Trophoblast cell (in vitro differentiated cells and primary cell): Measurements from ENCODE around the gene NRL.

Source experiments
- DNase-seq, 2 donors: peaks; one replicate each; pipeline ENCODE4 v3.0.0-alpha.2; 2016
- H2AFZ ChIP-seq: 2 replicates; pipeline ENCODE4 v1.6.1; 2013; ENCODE audit warnings: low read length, moderate library complexity, mild to moderate bottlenecking; ENCODE audit not compliant: insufficient read depth, poor library complexity
- H2AK5ac ChIP-seq: 2 replicates; pipeline ENCODE4 v1.6.1; 2013; ENCODE audit warnings: mild to moderate bottlenecking, low read length
- H2BK120ac ChIP-seq: 2 replicates; pipeline ENCODE4 v1.6.1; 2013; ENCODE audit warnings: low read length, mild to moderate bottlenecking, moderate library complexity; ENCODE audit not compliant: insufficient read depth, poor library complexity
- H2BK12ac ChIP-seq: 2 replicates; pipeline ENCODE4 v1.6.1; 2013; ENCODE audit warnings: mild to moderate bottlenecking, low read length, moderate library complexity
- H2BK5ac ChIP-seq: 2 replicates; pipeline ENCODE4 v1.6.1; 2013; ENCODE audit warnings: low read length, low read depth, moderate library complexity, mild to moderate bottlenecking; ENCODE audit not compliant: poor library complexity
- H3K14ac ChIP-seq: 2 replicates; pipeline ENCODE4 v1.6.1; 2013; ENCODE audit warnings: mild to moderate bottlenecking, low read length
- H3K18ac ChIP-seq: 2 replicates; pipeline ENCODE4 v1.6.1; 2013; ENCODE audit warnings: mild to moderate bottlenecking, low read length
- H3K23ac ChIP-seq: 2 replicates; pipeline ENCODE4 v1.6.1; 2013; ENCODE audit warnings: low read length
- H3K27ac ChIP-seq: 2 replicates; pipeline ENCODE4 v1.5.1; 2013; ENCODE audit warnings: low read depth, mild to moderate bottlenecking, inconsistent platforms, low read length, moderate library complexity
- H3K27me3 ChIP-seq: 2 replicates; pipeline ENCODE4 v1.6.1; 2013; ENCODE audit warnings: inconsistent platforms, mild to moderate bottlenecking, low read length, moderate library complexity; ENCODE audit not compliant: insufficient read depth
- H3K36me3 ChIP-seq, 2 experiments: 1 replicate in 1 of 2; 2 replicates in 1 of 2; pipeline ENCODE4 v1.6.1; 2013; ENCODE audit warnings: low read length in 2 of 2, mild to moderate bottlenecking in 2 of 2, moderate library complexity in 1 of 2; ENCODE audit not compliant: insufficient read depth in 2 of 2, control insufficient read depth in 1 of 2
- H3K4ac ChIP-seq: 2 replicates; pipeline ENCODE4 v1.6.1; 2013; ENCODE audit warnings: low read depth, mild to moderate bottlenecking, low read length, moderate library complexity
- H3K4me1 ChIP-seq, 2 experiments: 1 replicate in 1 of 2; 2 replicates in 1 of 2; pipeline ENCODE4 v1.6.1; 2013; ENCODE audit warnings: low read length in 2 of 2, mild to moderate bottlenecking in 2 of 2, moderate library complexity in 1 of 2; ENCODE audit not compliant: insufficient read depth in 2 of 2, control insufficient read depth in 1 of 2
- H3K4me2 ChIP-seq: 2 replicates; pipeline ENCODE4 v1.6.1; 2013; ENCODE audit warnings: inconsistent platforms, mild to moderate bottlenecking, low read length, moderate library complexity
- H3K4me3 ChIP-seq: 2 replicates; pipeline ENCODE4 v1.5.1; 2013; ENCODE audit warnings: mild to moderate bottlenecking, low read depth, low read length, inconsistent platforms
- H3K79me1 ChIP-seq: one replicate; pipeline ENCODE4 v1.6.1; 2013; ENCODE audit warnings: low read length
- H3K79me2 ChIP-seq: 2 replicates; pipeline ENCODE4 v1.6.1; 2013; ENCODE audit warnings: low read length, mild to moderate bottlenecking; ENCODE audit not compliant: control insufficient read depth, insufficient read depth, poor library complexity
- H3K9ac ChIP-seq: 2 replicates; pipeline ENCODE4 v1.6.1; 2013; ENCODE audit warnings: mild to moderate bottlenecking, low read length
- H3K9me3 ChIP-seq: 2 replicates; pipeline ENCODE4 v1.6.1; 2013; ENCODE audit warnings: low read depth, mild to moderate bottlenecking, control low read depth, inconsistent platforms, low read length; ENCODE audit not compliant: insufficient read depth
- H4K12ac ChIP-seq: 2 replicates; pipeline ENCODE4 v1.6.1; 2013; ENCODE audit warnings: low read depth, mild to moderate bottlenecking, low read length, moderate library complexity
- H4K8ac ChIP-seq: 2 replicates; pipeline ENCODE4 v1.6.1; 2013; ENCODE audit warnings: low read depth, mild to moderate bottlenecking, low read length, moderate library complexity
- H4K91ac ChIP-seq: one replicate; pipeline ENCODE4 v1.6.1; 2013; ENCODE audit warnings: low read depth, mild to moderate bottlenecking, low read length, moderate library complexity
- WGBS: extraction: QIAGEN DNeasy Blood & Tissue Kit; methylation state at CpG from one replicate; pipeline ENCODE4 v1.1.7; 2013; ENCODE audit warnings: missing lambda C conversion rate; ENCODE audit not compliant: insufficient read length, insufficient coverage; ENCODE audit errors: extremely low coverage; 5-methylcytosine and 5-hydroxymethylcytosine counted together

NRL gene

GRCh38 chr14:24133735-24134134 is 19.0 kb upstream of the NRL start:
- Histone ChIP-seq H3K9ac (no peak overlapping the region), H4K91ac (no peak overlapping the region), H3K27ac (no peak overlapping the region), H2BK5ac (no peak overlapping the region), H3K79me2 (peaks cover 3% of the 10 kb centered on the region), H3K27me3 (no peaks in the 10 kb centered on the region), H3K23ac (no peak overlapping the region), H2AFZ (no peak overlapping the region), H3K4ac (no peak overlapping the region), H4K12ac (no peak overlapping the region), H3K4me1 (peaks cover 6 to 10% of the 10 kb centered on the region in 2 experiments), H3K4me3 (no peak overlapping the region), H3K36me3 (peaks cover 9 to 10% of the 10 kb centered on the region in 2 experiments), H4K8ac (no peak overlapping the region), H2BK12ac (no peak overlapping the region), H3K18ac (no peak overlapping the region), H3K4me2 (no peak overlapping the region), H3K79me1 (peaks cover 5% of the 10 kb centered on the region), H3K9me3 (no peaks in the 10 kb centered on the region), H2BK120ac (no peak overlapping the region), H2AK5ac (no peak overlapping the region), H3K14ac (no peak overlapping the region)
- no CpG with 5 or more reads among the region's 1 CpG for WGBS
- DNase-seq: no peak

- H4K91ac ChIP-seq: no peak overlapping the region
- no peak for DNase-seq
- no peak overlapping the region for H2BK5ac ChIP-seq
- peaks cover 5% of the 10 kb centered on the region for H3K79me1 ChIP-seq
- H3K79me2 ChIP-seq: peaks cover 3% of the 10 kb centered on the region
- H2AK5ac ChIP-seq: no peak overlapping the region
- H3K27ac ChIP-seq: no peak overlapping the region
- no peak overlapping the region for H3K14ac ChIP-seq
- no peaks in the 10 kb centered on the region for H3K9me3 ChIP-seq
- no peak overlapping the region for H3K18ac ChIP-seq
- no peaks in the 10 kb centered on the region for H3K27me3 ChIP-seq
- H3K36me3 ChIP-seq: peaks cover 2 to 5% of the 10 kb centered on the region in 2 experiments
- no peak overlapping the region for H4K8ac ChIP-seq
- no peak overlapping the region for H3K4me3 ChIP-seq
- H3K9ac ChIP-seq: no peak overlapping the region
- H2BK12ac ChIP-seq: no peak overlapping the region
- H2AFZ ChIP-seq: no peak overlapping the region
- no CpG with 5 or more reads among the region's 2 CpGs for WGBS
- no peak overlapping the region for H2BK120ac ChIP-seq
- H3K4me1 ChIP-seq: peaks cover 6 to 10% of the 10 kb centered on the region in 2 experiments
- H4K12ac ChIP-seq: no peak overlapping the region
- no peak overlapping the region for H3K23ac ChIP-seq
- H3K4me2 ChIP-seq: no peak overlapping the region
- no peak overlapping the region for H3K4ac ChIP-seq
Measured at GRCh38 chr14:24132976-24133375, 18.2 kb upstream of the NRL start.

GRCh38 chr14:24132061-24132685 is 17.4 kb upstream of the NRL start:
- DNase-seq: no peak
- Histone ChIP-seq H3K4me3 (no peak overlapping the region), H3K9me3 (no peaks in the 10 kb centered on the region), H2BK12ac (no peak overlapping the region), H3K9ac (no peak overlapping the region), H3K4me2 (no peak overlapping the region), H3K27me3 (no peaks in the 10 kb centered on the region), H4K8ac (no peak overlapping the region), H3K4me1 (peaks cover 6 to 10% of the 10 kb centered on the region in 2 experiments), H3K18ac (no peak overlapping the region), H3K79me1 (peaks cover 5% of the 10 kb centered on the region), H4K12ac (no peak overlapping the region), H2AFZ (no peak overlapping the region), H3K4ac (no peak overlapping the region), H3K36me3 (no peaks in the 10 kb centered on the region), H2AK5ac (no peak overlapping the region), H3K27ac (no peak overlapping the region), H4K91ac (no peak overlapping the region), H3K79me2 (peaks cover 3% of the 10 kb centered on the region), H2BK120ac (no peak overlapping the region), H3K23ac (no peak overlapping the region), H2BK5ac (no peak overlapping the region), H3K14ac (no peak overlapping the region)
- WGBS: no CpG with 5 or more reads among the region's 24 CpGs

GRCh38 chr14:24131549-24131966 is 16.8 kb upstream of the NRL start:
- H4K8ac ChIP-seq: no peak overlapping the region
- no peak overlapping the region for H2AFZ ChIP-seq
- H2AK5ac ChIP-seq: no peak overlapping the region
- H4K91ac ChIP-seq: no peak overlapping the region
- no peak for DNase-seq
- no peak overlapping the region for H3K27ac ChIP-seq
- peaks cover 3% of the 10 kb centered on the region for H3K79me2 ChIP-seq
- H3K23ac ChIP-seq: no peak overlapping the region
- H4K12ac ChIP-seq: no peak overlapping the region
- H3K18ac ChIP-seq: no peak overlapping the region
- no peak overlapping the region for H3K14ac ChIP-seq
- no peak overlapping the region for H3K9ac ChIP-seq
- peaks cover 3 to 6% of the 10 kb centered on the region in 2 experiments for H3K4me1 ChIP-seq
- WGBS: no CpG with 5 or more reads among the region's 15 CpGs
- no peak overlapping the region for H2BK12ac ChIP-seq
- H3K4me2 ChIP-seq: no peak overlapping the region
- H3K4me3 ChIP-seq: no peak overlapping the region
- no peaks in the 10 kb centered on the region for H3K27me3 ChIP-seq
- peaks cover 5% of the 10 kb centered on the region for H3K79me1 ChIP-seq
- no peak overlapping the region for H3K4ac ChIP-seq
- no peaks in the 10 kb centered on the region for H3K36me3 ChIP-seq
- no peak overlapping the region for H2BK120ac ChIP-seq
- H3K9me3 ChIP-seq: no peaks in the 10 kb centered on the region
- H2BK5ac ChIP-seq: no peak overlapping the region
